Choroid plexus epithelial cell (primary cell): ENCODE measurements around the gene COA7.
"Not testable (repeated sequence)": the region's sequence is repeated elsewhere in the genome, so short reads cannot be mapped to it uniquely, and the experiment has no call there.

Source experiments
- DNase-seq: peaks from one replicate; pipeline ENCODE4 v3.0.0-alpha.2; 2010; ENCODE audit warnings: low read depth
- H3K4me3 ChIP-seq: 2 replicates; pipeline ENCODE4 v1.5.1; 2011; ENCODE audit warnings: low read depth, mild to moderate bottlenecking, control low read depth, low read length, moderate library complexity
- TF ChIP-seq, protein P1 (sequence below): conservative IDR thresholded peaks from 2 replicates; pipeline ENCODE4 v1.5.1; 2011; ENCODE audit warnings: low read depth, mild to moderate bottlenecking, control low read depth, inconsistent platforms, low read length, moderate library complexity

The COA7 gene

DNA sequence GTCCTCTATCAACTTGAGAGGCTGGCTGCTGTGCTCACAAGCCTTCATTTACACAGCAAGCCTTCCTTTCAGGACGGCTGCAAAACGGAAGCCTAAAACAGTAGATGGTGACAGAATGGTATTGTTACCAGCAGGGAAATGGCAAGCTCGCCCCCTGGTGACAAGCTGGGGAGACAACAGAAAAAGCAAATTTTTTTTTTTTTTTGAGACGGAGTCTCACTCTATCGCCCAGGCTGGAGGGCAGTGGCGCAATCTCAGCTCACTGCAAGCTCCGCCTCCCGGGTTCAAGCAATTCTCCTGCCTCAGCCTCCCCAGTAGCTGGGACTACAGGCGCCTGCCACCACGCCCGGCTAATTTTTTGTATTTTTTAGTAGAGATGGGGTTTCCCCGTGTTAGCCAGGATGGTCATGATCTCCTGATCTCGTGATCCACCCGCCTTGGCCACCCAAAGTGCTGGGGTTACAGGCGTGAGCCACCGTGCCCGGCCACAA lies 11.8 kb downstream of the COA7 start:
- DNase-seq = peak; percentile 86
- TF ChIP-seq, protein P1, sequence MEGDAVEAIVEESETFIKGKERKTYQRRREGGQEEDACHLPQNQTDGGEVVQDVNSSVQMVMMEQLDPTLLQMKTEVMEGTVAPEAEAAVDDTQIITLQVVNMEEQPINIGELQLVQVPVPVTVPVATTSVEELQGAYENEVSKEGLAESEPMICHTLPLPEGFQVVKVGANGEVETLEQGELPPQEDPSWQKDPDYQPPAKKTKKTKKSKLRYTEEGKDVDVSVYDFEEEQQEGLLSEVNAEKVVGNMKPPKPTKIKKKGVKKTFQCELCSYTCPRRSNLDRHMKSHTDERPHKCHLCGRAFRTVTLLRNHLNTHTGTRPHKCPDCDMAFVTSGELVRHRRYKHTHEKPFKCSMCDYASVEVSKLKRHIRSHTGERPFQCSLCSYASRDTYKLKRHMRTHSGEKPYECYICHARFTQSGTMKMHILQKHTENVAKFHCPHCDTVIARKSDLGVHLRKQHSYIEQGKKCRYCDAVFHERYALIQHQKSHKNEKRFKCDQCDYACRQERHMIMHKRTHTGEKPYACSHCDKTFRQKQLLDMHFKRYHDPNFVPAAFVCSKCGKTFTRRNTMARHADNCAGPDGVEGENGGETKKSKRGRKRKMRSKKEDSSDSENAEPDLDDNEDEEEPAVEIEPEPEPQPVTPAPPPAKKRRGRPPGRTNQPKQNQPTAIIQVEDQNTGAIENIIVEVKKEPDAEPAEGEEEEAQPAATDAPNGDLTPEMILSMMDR = peak; percentile 81
- H3K4me3 ChIP-seq = not testable (repeated sequence)

DNA sequence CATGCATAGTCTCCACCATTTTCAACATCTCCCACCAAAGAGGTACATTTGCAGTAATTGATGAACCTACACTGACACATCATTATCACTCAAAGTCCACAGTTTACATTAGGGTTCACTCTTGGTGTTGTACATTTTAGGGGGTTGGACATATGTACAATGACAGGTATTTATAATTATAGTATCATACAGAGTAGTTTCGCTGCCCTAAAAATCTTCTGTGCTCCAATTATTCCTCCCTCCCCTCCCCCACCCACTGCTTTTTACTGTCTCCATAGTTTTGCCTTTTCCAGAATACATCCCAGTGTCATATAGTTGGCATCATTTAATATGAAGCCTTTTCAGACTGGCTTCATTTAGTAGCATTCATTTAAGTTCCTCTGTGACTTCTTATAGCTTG lies 13.6 kb downstream of the COA7 start:
- no peak for DNase-seq
- TF ChIP-seq, protein P1 = no peak
- no peak overlapping the region for H3K4me3 ChIP-seq

DNA sequence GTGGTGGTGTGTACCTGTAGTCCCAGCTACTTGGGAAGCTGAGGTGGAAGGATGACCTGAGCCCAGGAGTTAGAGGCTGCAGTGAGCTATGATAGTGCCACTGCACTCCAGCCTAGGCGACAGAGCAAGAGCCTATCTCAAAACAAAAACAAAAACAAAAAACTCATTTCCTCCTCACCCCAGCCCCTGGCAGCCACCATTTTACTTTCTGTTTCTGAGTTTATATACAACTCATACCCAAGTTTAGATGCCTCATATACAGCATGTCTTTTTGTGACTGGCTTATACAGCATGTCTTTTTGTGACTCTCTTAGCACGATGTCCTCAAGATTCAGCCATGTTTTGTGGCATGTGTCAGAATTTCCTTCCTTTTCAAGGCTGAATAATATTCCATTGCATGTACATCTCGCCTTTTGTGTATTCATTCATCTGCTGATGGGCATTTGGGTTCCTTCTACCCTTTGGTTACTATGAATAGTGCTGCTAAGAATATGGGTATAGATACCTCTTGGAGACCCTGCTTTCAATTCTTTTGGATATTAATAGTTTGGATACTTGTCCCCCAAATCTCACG lies 14.7 kb downstream of the COA7 start:
- no peak overlapping the region for H3K4me3 ChIP-seq
- DNase-seq = no peak
- TF ChIP-seq, protein P1 = no peak

DNA sequence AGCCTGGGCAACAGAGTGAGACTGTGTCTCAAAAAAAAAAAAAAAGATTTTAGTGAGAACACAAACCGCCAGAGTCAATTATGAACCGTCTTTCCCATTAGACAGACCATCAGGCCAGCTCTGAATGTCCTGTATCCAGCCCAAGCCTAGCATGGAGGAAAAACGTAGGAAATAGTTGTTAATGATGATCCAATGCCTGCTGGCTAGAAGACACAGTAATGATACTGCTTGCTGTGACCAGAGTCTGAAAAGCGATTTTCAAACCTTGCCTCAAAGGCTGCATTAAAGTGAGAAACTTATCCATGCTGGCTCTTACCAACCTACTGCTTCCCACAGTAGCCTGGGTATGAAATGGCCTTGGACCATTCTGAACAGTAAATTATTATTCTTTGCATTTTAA lies 17.0 kb downstream of the COA7 start:
- TF ChIP-seq, protein P1 = no peak
- DNase-seq = no peak
- H3K4me3 ChIP-seq = no peak overlapping the region

DNA sequence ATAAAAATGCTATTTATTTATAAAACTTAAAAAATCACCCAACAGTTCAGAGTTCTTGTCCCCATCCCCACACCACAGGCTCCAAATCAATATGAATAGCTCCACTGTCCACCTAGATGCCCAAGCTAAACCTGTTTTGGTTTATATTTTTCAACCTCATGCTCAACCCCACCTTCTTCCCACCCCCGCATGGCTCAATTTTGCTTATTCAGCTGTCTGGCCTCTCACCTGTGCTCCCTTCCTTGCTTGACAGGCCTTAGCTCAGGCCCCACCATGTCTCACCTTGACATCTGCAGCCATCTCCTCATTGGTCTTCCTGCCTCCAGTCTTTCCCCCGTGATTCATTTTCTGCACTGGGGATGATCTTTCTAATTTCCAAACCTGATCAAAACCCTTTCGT lies 17.8 kb downstream of the COA7 start:
- no peak overlapping the region for H3K4me3 ChIP-seq
- no peak for DNase-seq
- TF ChIP-seq, protein P1 = no peak

DNA sequence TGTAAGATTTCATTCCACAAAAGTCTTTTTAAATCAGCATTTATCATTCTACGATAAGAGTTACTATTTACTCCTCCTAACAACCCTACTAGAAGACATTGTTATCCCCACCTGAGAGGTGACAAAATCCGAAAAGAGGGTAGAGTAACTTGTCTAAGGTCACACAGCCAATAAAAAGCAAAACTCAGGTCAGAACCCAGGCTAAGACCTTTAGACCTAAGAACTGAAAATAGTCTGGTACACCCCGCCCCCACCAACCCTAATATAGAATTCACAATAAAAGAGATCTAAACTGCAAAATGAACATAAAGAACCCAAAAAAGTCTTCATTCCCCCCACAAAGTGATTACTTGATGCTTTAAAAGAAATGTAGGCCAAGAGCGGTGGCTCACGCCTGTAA lies 18.6 kb downstream of the COA7 start:
- no peak overlapping the region for H3K4me3 ChIP-seq
- no peak for DNase-seq
- TF ChIP-seq, protein P1 = no peak

DNA sequence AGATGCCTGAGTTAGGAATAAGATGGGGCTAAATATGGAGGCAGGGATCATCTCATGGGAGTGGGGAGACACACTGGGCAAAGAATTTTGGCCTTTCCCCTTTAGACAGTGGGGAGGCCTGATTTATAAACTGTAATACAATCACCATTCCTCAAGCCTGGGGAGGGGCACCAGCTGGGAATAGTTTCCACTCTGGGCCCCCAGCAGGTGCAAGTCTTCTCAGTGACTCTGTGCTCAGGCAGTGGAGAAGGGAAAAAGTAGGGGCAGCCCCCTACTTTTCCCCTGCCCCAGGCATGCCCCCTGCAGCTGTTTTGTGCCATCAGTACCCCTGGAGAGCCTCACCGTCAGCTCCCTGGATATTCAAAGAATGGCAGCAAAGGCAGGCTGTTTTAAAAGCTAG lies 19.1 kb downstream of the COA7 start:
- TF ChIP-seq, protein P1 = no peak
- H3K4me3 ChIP-seq = no peak overlapping the region
- no peak for DNase-seq
